ENCODE data around the gene ABHD12.

Gene ABHD12

DNA sequence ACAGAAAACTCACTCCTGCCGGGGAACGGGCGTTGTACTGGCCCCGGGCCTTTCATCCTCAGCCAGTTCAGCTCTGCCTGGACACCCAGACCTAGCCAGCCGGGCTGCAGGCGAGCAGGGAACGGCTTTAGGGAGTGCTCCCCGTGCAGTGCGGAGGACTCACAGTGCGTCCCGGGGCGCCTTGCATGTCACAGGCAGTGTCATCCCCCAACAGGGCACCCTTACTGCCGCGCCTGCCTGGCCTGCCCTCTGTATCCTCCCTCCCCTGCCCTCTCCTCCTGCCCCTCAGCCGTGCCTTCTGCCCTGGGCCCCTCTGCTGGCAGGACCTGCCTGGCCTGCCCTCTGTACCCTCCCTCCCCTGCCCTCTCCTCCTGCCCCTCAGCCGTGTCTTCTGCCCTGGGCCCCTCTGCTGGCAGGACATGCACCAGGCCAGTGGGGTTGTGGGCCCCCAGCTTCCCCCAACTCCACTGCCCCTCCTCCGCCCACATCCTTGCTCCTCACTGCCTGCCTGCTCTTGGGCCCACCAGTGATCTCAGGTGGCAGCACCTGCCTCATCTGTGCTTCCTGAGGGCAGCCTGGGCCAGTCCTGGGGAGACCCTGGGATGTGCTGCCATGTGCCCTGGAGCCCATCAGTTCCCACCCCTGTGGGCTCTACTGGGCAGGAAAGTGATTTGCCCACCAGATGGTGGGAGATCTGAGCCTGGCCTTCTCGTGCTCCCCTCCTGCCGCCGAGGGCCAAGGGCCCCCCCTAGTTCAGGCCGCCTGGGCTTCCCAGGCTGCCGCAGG, 99.8 kb downstream of the ABHD12 start:
- DNase-seq (ENCODE audit: low read depth in 2 of 2) = no peak

- DNase-seq (ENCODE audit: low read depth in 2 of 2) = no peak
Observed at GRCh38 chr20:25289886-25290597, 100.6 kb downstream of the ABHD12 start.

DNA sequence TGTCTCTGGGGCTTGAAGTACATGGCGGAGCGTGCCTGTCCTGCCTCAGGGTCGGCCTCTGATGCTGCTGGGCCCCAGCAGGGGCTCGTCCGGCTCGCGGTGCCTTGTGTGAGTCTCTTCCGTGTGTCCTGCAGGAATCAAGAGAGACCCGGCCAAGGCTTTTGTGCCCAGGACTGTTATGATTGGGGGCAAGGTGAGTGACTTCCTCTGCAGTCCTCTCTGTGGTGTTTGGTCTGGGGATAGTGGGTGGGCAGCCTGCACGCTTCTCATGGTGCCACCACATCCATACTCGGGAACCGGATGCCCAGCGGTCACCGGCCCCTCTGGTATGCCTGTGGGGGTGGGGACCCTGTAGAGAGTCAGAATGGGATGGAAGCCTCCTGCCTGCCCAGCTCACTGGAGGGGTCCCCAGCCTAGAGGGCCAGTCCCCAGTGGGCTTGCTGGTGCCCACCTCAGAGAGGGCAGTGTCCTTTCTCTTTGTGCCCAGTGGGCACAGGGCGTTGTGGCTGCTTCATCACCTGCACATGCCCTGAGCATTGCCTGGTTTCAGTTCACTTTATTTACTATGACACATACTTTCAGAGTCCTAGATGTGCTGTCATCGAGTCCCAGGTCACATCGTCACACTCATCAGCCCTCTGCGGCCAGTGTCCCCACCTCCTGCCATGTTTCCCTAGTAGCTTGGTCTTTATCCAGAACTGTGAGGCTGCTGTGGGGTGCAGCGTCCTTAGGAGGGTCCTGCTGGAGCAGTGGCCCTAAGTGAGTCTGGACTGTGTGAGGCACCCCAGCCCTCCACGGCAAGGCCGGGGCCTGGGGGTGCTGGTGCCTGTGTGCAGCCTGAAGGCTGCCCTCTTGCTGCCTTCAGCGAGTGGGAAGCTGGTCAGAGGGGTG, 102.1 kb downstream of the ABHD12 start:
- no peak for DNase-seq (ENCODE audit: low read depth in 2 of 2)

- no peak for DNase-seq (ENCODE audit: low read depth in 2 of 2)
Observed at GRCh38 chr20:25287631-25288290, 102.9 kb downstream of the ABHD12 start.

DNA sequence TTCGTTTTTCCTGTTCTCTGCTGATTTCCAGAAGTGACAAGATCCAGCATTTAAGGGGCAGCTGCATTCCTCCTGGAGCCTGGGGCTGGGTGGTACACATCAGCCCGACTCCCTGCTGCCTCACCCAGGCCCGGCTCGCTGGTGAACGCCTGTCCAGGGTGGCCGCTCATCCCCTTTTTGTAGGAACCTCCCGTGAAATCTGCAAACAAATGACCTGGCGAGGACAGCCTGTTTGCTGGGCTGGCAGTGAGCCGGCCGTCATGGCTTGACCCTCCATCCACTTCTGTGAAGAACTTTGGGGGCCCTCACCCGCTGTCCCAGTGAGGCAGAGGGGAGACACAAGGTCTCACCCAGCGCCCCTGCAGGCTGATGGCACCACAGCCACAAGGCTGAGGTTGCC, 103.7 kb downstream of the ABHD12 start:
- DNase-seq (ENCODE audit: low read depth in 2 of 2) = no peak

DNA sequence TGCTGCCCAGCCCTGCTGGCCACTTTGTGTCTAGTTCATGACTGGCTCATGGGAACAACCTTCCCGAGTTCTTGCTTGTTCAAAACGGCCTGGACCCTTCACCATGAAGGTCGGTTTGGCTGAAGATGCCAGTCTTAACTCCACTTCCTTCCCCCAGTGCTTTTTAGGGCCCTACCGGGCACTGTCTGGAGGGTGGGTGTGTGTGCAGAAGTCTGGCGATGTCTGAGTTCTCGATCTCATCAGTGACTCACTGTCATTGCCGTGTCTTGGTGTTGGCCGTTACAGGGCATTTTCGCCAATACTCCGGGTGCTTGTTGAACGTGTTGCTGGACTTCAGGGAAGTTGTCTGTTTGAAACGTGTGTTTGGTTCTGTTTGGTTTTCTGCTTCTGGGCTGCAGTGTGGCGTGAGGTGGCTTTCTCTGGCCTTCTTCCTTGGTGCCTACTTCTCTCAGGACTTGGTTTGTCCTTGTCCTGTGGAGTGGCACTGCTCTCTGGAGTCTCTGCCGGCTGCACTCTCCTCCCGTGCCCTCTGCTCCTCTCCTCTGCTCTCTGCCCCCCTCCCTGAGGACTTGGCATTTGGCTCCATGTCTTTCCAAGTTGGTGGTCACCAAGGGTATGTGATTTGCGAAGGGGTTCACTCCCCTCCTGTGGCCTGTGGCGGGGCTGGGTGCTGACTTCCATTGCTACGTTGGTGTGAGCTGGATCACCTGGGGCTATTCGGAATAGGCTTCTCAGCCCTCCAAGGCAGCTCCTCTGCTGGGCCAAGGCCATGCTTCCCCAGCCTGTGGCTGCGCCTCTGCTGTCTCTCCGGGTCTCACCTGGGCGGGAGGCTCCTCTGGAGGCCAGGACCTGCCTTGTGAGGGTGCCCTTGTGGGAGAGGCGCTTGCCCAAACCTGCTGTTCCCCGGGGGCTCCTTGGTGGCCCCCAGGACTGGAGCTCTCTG, 104.5 kb downstream of the ABHD12 start:
- no peak for DNase-seq (ENCODE audit: low read depth in 2 of 2)

- DNase-seq (ENCODE audit: low read depth in 2 of 2) = no peak
Observed at GRCh38 chr20:25285091-25285647, 105.5 kb downstream of the ABHD12 start.

GRCh38 chr20:25284131-25284601, 106.5 kb downstream of the ABHD12 start:
- no peak for DNase-seq (ENCODE audit: low read depth in 2 of 2)

- DNase-seq (ENCODE audit: low read depth in 2 of 2) = no peak
Observed at GRCh38 chr20:25283221-25283951, 107.2 kb downstream of the ABHD12 start.

DNA sequence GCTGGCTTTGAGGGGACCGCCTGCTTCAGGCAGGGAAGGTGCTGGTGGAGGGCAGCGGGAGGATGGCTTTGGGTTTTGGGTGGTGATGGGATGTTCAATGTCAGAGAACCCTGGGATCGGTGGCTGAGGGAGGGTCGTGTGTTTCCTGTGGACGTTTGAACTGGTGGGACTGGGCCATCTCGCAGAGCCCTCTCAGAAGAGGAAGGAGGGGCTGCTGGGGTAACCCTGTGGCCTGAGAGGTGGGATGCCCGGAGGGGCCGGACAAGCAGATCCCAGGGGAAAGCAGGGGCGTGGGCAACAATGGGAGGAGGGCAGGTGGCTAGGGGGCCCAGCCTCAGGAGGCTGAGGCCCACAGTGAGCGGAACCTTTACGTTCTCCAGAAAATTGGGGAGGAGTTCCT, 107.8 kb downstream of the ABHD12 start:
- no peak for DNase-seq (ENCODE audit: low read depth in 2 of 2)

DNA sequence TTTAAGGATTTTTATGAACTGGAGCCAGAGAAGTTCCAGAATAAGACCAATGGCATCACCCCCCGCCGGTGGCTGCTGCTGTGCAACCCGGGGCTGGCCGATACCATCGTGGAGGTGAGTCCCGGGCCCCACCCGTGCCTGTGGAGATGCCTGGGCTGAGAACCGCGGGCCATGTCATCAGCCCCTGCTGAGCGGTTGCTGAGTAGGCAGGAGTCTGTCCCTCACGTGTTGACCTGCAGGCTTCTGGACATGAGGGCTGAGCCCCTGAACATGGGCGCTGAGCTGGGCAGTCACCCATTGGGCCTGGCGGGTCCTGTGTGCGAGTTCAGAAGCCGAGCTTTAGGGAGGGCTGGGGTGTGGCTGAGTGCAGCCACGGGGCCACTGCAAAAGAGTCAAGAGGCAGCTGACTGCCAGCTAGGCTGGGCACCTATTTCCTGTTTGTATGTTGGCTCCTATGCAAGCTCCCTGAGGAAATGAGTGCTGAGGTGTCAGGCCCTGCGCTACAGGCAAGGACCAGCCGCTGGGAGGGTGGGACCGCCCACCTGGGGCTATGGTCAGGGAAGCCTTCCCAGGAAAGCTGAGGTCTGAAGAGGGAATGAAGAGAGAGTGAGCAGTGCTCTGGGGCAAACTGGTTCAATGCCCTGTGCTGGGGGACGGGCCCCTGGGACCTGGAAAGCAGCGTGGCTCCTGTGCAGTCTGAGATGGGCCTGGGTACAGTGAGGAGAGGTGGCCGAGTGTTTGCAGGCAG, 108.4 kb downstream of the ABHD12 start:
- DNase-seq (ENCODE audit: low read depth in 2 of 2) = no peak

DNA sequence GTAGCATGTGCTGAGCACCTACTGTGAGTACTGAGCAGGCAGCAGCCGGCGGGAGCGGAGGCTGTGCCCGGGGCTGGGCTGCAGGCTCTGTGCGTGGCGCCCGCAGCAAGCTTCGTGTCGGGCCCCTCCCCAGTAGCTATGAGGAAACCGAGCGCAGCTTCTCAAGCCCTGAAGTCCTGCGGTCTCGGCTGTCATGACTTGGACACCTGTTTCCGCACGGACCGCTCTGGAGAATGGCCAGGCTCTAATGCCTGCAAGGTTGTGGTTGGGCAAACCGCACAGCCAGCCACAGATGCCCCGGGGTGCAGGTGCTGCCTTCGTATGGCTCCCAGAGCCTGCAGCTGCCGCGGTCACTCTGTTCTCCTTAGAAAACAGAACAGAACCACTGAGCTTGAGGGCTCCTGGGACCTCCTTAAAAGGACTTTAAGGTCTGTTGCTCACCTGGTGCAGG, 109.1 kb downstream of the ABHD12 start:
- DNase-seq (ENCODE audit: low read depth in 2 of 2) = no peak

DNA sequence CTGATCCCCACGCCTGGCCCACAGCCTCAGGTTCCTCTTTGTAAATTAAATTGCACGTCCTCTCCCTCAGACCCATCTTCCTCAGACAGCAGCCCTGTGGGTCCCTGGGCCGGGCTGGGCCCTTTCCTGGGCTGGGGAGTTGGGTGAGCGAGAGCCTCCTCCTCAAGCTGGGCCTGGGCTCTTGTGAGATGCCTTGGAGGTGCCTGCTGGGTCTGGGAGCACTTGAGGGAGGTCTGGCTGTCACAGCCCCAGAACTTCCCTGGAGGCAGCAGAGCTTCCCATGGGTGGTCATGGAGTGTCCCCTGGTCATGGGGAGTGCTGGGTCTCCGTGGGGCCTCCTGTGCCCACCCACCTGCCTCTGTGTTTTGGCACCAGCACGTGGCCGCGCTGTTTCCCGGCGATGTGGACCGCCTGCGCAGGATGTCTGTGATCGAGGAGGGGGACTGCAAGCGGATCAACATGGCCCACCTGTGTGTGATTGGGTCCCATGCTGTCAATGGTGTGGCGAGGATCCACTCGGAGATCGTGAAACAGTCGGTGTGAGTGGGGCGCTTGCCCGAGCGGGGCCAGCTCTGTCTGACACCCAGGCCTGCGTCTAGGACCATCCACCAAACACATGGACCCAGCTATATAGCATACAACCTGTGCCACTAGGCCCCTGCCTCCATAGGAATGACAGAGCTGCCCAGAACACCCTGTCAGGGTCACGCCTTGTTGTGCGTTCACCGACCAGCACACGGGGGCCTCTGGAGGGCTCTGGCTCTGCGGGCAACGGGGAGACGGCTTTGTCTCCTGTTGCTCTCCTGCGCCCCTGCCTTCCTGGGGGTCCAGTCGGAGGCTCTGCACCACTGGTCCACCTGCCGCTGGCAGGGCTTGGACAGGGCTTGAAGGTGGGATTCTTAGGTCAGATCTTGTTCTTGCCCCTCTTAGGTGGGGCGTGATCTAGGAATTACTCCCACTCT, 109.8 kb downstream of the ABHD12 start:
- no peak for DNase-seq (ENCODE audit: low read depth in 2 of 2)

DNA sequence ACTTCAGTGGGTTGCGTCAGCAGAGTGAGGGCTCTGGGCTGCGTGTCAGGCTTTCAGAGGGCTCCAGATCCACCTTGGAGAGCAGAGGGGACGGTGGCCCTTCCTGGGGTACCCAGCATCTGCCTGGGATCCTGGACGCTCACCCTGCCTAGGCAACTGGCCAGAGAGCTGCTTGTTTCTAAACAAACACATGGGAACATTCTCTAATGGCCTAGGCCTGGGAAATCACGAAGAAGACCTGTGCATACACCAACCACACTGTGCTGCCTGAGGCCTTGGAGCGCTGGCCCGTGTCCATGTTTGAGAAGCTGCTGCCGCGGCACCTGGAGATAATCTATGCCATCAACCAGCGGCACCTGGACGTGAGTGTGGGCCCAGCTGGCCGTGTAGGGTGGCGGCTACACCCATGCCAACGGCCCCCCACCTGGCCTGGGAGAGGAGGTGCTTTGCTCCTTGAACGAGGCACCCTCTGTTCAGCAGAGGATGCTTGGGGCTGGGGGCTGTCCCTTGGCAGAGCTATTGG, 110.5 kb downstream of the ABHD12 start:
- DNase-seq (ENCODE audit: low read depth in 2 of 2) = no peak

- no peak for DNase-seq (ENCODE audit: low read depth in 2 of 2)
Observed at GRCh38 chr20:25279403-25279802, 111.2 kb downstream of the ABHD12 start.

DNA sequence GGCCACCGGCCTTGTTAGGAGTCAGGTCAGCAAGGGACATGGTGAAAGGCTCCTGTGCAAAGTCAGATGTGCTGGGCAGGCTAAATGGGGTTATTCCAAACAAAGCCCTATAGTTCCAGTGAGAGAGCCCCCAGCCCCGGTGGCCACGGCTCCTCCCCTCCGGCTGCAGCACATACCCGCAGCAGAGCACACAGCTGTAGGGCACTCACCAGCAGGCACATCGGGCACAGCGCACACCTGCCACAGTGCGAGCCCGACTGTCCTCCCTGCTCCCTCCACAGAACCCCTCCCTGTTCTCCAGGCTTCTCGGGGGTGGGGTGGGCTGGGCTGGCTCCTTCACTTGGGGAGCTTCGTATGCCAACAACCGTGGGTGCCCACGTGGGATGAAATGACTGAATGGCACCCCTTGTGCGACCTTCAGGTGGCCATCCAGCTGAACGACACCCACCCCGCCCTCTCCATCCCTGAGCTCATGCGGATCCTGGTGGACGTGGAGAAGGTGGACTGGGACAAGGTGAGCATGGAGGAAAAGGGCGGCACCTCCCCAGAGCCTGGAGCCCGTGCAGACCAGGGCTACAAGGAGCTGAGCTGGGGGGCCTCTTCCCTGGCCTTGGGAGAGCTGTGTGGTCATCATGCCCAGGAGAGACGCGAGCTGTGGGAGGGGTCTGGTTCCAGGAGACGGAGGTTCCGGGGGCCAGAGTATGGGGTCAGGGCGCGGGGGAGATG, 111.8 kb downstream of the ABHD12 start:
- no peak for DNase-seq (ENCODE audit: low read depth in 2 of 2)
